Activated CD8-positive, alpha-beta T cell treated with anti-CD3 and anti-CD28 coated beads for 36 hours (primary cell): ENCODE results near the gene CHMP4A. TPM values are rescaled to one million over a fixed set of nuclear protein-coding genes. Genes with fewer than 3 reads are reported as not detected.

Experiments used
- ATAC-seq: fragments of 200-7000 bp; cut with Tn5 transposase; one replicate; pipeline ENCODE4 v1.10.0; 2021; ENCODE audit warnings: mild to moderate bottlenecking, moderate library complexity
- CTCF ChIA-PET: fragments of 350-600 bp; sonication (Branson Sonifier 250); formaldehyde crosslinking; loops from one replicate; lab custom pipeline; 2021; ENCODE audit warnings: antibody characterized with exemption; lab: Charles Lee
- POLR2A ChIA-PET: fragments of 350-600 bp; sonication (Branson Sonifier 250); formaldehyde crosslinking; loops from one replicate; lab custom pipeline; 2021; ENCODE audit warnings: antibody characterized with exemption; lab: Charles Lee
- DNase-seq: peaks from one replicate; pipeline ENCODE4 v3.0.0-alpha.2; 2020
- H3K27ac Mint-ChIP-seq: one replicate; pipeline ENCODE4 v1.8.0; 2021; ENCODE audit warnings: mild to moderate bottlenecking, mixed read lengths
- H3K27me3 Mint-ChIP-seq: one replicate; pipeline ENCODE4 v1.8.0; 2021; ENCODE audit warnings: mixed read lengths
- H3K36me3 Mint-ChIP-seq: one replicate; pipeline ENCODE4 v1.8.0; 2021; ENCODE audit warnings: low read depth, mixed read lengths
- H3K4me1 Mint-ChIP-seq: one replicate; pipeline ENCODE4 v1.8.0; 2021; ENCODE audit warnings: low read depth, mixed read lengths
- H3K4me3 Mint-ChIP-seq: one replicate; pipeline ENCODE4 v1.8.0; 2021; ENCODE audit warnings: mild to moderate bottlenecking, moderate library complexity, mixed read lengths
- H3K9me3 Mint-ChIP-seq: one replicate; pipeline ENCODE4 v1.8.0; 2021; ENCODE audit warnings: mixed read lengths
- CTCF ChIP-seq: fragments of 200-600 bp; IDR thresholded peaks from one replicate; pipeline ENCODE4 v1.8.0; 2022; ENCODE audit warnings: antibody characterized with exemption, mild to moderate bottlenecking
- intact Hi-C: fragments of 100-400 bp; cut with micrococcal nuclease; formaldehyde crosslinking; loops from one replicate; pipeline ENCODE4 v1.10.0; 2022
- total RNA-seq, 2 experiments: library from RNA; stranded (reverse); gene quantifications; one replicate each; pipeline ENCODE4 v1.2.3, GENCODE V29; 2021

Gene CHMP4A
- total RNA-seq, 2 experiments from 2014 or later: 55.6 to 61.8 TPM

GRCh38 chr14:24197056-24197450 lies 16.2 kb downstream of the CHMP4A start:
- peak overlapping the region; percentile 95 for H3K4me3 Mint-ChIP-seq
- peaks cover 8% of the 10 kb centered on the region for H3K9me3 Mint-ChIP-seq
- no peak for TF ChIP-seq CTCF
- ATAC-seq (no peak), DNase-seq (no peak)
- ChIA-PET POLR2A (interaction anchor here (1.1 to 4.1 kb wide), 7 partner anchors 11 to 116 kb away, joined by 4 to 58 read pairs (median 29); partner anchors contain the start of genes CHMP4A, CIDEB, IRF9 and MDP1), CTCF (interaction anchor here (3.3 to 3.7 kb wide), 2 partner anchors 100 to 111 kb away, joined by 14 to 15 read pairs; partner anchors contain the start of gene CIDEB)
- intact Hi-C loops: no loop called here
- no peaks in the 10 kb centered on the region for H3K27me3 Mint-ChIP-seq
- H3K36me3 Mint-ChIP-seq: peaks cover 57% of the 10 kb centered on the region
- H3K4me1 Mint-ChIP-seq: peaks cover 50% of the 10 kb centered on the region
- peak overlapping the region; percentile 78 for H3K27ac Mint-ChIP-seq

GRCh38 chr14:24196071-24197055 lies 16.9 kb downstream of the CHMP4A start:
- peaks cover 56% of the 10 kb centered on the region for H3K36me3 Mint-ChIP-seq
- ATAC-seq: no peak

GRCh38 chr14:24195186-24196070 lies 17.9 kb downstream of the CHMP4A start, which contains the start of gene TM9SF1:
Gene TM9SF1, minus strand, starts transcription at chr14:24195441. Its CDS starts 422 bp downstream, at chr14:24195019.
- intact Hi-C loops: no loop called here
- peaks cover 54% of the 10 kb centered on the region for H3K36me3 Mint-ChIP-seq
- peak; percentile 90 for ATAC-seq
- peak within 1 kb of the TSS; percentile 95 for H3K4me3 Mint-ChIP-seq
- H3K27me3 Mint-ChIP-seq: no peaks in the 10 kb centered on the region
- ChIA-PET POLR2A (interaction anchor here (0.5 to 4.1 kb wide), 28 partner anchors 9 to 235 kb away, joined by 3 to 58 read pairs (median 4); partner anchors contain the start of genes CBLN3, CHMP4A, CIDEB and DHRS1), CTCF (interaction anchor here (0.9 to 3.8 kb wide), 10 partner anchors 10 to 113 kb away, joined by 3 to 15 read pairs (median 4); partner anchors contain the start of genes CHMP4A, CIDEB, DHRS1 and IRF9)
- H3K9me3 Mint-ChIP-seq: peaks cover 4% of the 10 kb centered on the region
- DNase-seq: peak; percentile 91
- H3K27ac Mint-ChIP-seq: peak within 1 kb of the TSS; percentile 98
- no peak for TF ChIP-seq CTCF
- H3K4me1 Mint-ChIP-seq: peaks cover 50% of the 10 kb centered on the region

More at GRCh38 chr14:24196071-24197055, 16.9 kb downstream of the CHMP4A start:
- peaks cover 52% of the 10 kb centered on the region for H3K4me1 Mint-ChIP-seq
- peak overlapping the region; percentile 98 for H3K27ac Mint-ChIP-seq
- ChIA-PET CTCF (interaction anchor here (0.9 to 3.8 kb wide), 9 partner anchors 11 to 112 kb away, joined by 3 to 15 read pairs (median 5); partner anchors contain the start of genes CHMP4A, CIDEB, DHRS1 and IRF9), POLR2A (interaction anchor here (0.6 to 4.1 kb wide), 21 partner anchors 10 to 234 kb away, joined by 3 to 58 read pairs (median 6); partner anchors contain the start of genes CBLN3, CHMP4A, CIDEB and EMC9)
- no peak for TF ChIP-seq CTCF
- peak overlapping the region; percentile 95 for H3K4me3 Mint-ChIP-seq
- DNase-seq: no peak
- no peaks in the 10 kb centered on the region for H3K27me3 Mint-ChIP-seq
- intact Hi-C loops: no loop called here
- peaks cover 5% of the 10 kb centered on the region for H3K9me3 Mint-ChIP-seq

- ChIA-PET POLR2A (interaction anchor here (0.9 to 4.1 kb wide), 20 partner anchors 9 to 235 kb away, joined by 3 to 58 read pairs (median 6); partner anchors contain the start of genes CBLN3, CHMP4A, DHRS1 and EMC9), CTCF (interaction anchor here (1.0 to 3.8 kb wide), 6 partner anchors 9 to 113 kb away, joined by 3 to 15 read pairs (median 9); partner anchors contain the start of genes CIDEB, DHRS1, IRF9 and NOP9)
- ATAC-seq (no peak), DNase-seq (no peak)
- peaks cover 49% of the 10 kb centered on the region for H3K36me3 Mint-ChIP-seq
- H3K4me3 Mint-ChIP-seq: peak overlapping the region; percentile 95
- intact Hi-C loops: no loop called here
- peak overlapping the region; percentile 98 for H3K27ac Mint-ChIP-seq
- H3K27me3 Mint-ChIP-seq: no peaks in the 10 kb centered on the region
- H3K9me3 Mint-ChIP-seq: peaks cover 4% of the 10 kb centered on the region
- peaks cover 51% of the 10 kb centered on the region for H3K4me1 Mint-ChIP-seq
- no peak for TF ChIP-seq CTCF
Observed at GRCh38 chr14:24194873-24195185, 18.5 kb downstream of the CHMP4A start.
